ENCODE data around the gene LRRN4CL. TPM values are rescaled to one million over a fixed set of nuclear protein-coding genes. Genes with fewer than 3 reads are reported as not detected.
A peak's percentile ranks its signal among the peaks of the same experiment; 100 is the strongest.
"Not testable (repeated sequence)": the region's sequence is repeated elsewhere in the genome, so short reads cannot be mapped to it uniquely, and the experiment has no call there.

Gene LRRN4CL
- total RNA-seq (0.80 TPM), polyA plus RNA-seq (0.75 TPM)
- long read RNA-seq, donor 1: 0 reads
- long read RNA-seq, donor 2: 0 reads
- long read RNA-seq, donor 3: 0 reads
- long read RNA-seq, donor 4: 0 reads
- long read RNA-seq, donor 5, partial matches to known transcripts: 0 of 1 reads
- long read RNA-seq, donor 5, other reads (novel, unspliced or antisense): 0 of 1 reads
- long read RNA-seq, donor 6: 0 reads
- long read RNA-seq, donor 7: 0 reads
- long read RNA-seq, donor 8, partial matches to known transcripts: 0 of 1 reads
- long read RNA-seq, donor 8, other reads (novel, unspliced or antisense): 0 of 1 reads
- long read RNA-seq, donor 9: 0 reads
- long read RNA-seq, donor 10, partial matches to known transcripts: 0 of 1 reads
- long read RNA-seq, donor 10, other reads (novel, unspliced or antisense): 0 of 1 reads

DNA sequence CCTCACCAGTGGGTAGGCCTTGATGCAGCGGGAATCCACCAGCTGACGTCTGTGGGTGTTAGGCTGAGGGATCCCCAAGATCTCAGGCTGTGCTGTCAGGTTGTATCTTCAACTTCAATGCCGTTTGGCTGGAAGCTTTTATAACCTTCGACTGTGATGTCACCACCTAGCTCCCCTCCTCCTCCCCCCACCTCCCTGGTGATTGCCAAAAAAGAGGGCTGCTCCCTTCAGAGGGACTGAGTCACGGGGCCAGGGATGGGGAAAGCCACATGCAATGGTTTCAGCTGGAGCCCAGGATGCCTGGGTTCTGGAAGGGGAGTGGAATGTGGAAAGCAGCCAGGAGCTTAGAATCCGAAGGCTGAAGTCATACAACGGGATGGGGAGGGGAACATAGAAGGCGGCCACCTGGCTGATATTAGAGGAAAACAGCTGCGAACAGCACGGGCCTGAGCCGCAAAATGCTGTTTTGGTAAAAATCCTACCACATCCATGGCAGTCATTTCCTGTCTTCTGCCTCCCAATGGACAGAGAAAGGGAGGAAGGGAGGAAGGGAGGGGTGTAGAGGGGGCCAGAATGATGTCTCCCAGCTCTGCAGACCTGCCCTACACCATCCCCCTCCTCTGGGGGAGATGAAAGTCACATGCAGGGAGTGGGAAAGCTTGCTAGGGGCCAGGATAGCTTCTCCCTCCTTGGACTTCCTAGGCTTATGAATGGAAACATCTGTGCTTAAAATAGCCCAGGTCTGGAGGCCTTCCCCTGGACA, at the start of gene LRRN4CL:
Gene LRRN4CL (minus strand): TSS at position 110 of the 763 bp plus-strand sequence. CDS start 1,022 bp downstream, outside the sequence.
- Histone ChIP-seq H3K27me3 (ENCODE audit: control insufficient read depth in 2 of 2, insufficient read depth in 1 of 2, low read length in 1 of 2) (peaks cover 18 to 34% of the 10 kb centered on the region in 2 donors), H3K27ac (ENCODE audit: low read depth in 1 of 2, low read length in 1 of 2) (no peak within 1 kb of the TSS), H3K4me3 (ENCODE audit: low read length in 2 of 2) (no peak within 1 kb of the TSS), H3K36me3 (ENCODE audit: control insufficient read depth in 2 of 2, insufficient read depth in 2 of 2, low read length in 1 of 2) (peaks cover 40 to 44% of the 10 kb centered on the region in 2 donors), H3K4me1 (ENCODE audit: control insufficient read depth in 2 of 2, insufficient read depth in 2 of 2, low read length in 2 of 2) (peaks cover 0 to 4% of the 10 kb centered on the region in 2 donors), H3K9me3 (ENCODE audit: control insufficient read depth in 2 of 2, insufficient read depth in 1 of 2, low read length in 1 of 2) (no peaks in the 10 kb centered on the region)
- 95% methylated on average over 11 of the region's 11 CpGs for WGBS
- DNase-seq (ENCODE audit: low read depth in 6 of 9, low spot score in 9 of 9): no peak

DNA sequence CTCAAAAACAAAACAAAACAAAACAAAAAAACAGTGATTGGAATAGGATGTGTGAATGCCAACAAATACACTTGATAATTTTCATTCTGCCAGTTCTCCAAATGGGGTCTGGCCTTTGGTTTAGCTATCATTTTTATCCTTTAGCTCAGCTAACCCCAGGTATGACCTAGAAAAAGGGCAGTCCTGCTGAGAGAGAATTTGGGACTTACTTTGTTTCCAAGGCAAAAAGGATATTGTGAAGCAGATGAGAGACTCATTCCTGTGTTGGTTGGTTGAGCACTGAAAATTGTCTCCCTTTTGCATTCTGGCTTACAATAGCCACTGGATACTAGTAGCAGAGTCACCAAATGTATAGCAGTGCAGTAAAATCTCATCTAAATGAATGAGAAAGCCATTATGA, 47.9 kb upstream of the LRRN4CL start:
- Histone ChIP-seq H3K27me3 (ENCODE audit: control insufficient read depth in 2 of 2, insufficient read depth in 1 of 2, low read length in 1 of 2) (no peaks in the 10 kb centered on the region), H3K27ac (ENCODE audit: low read depth in 1 of 2, low read length in 1 of 2) (no peak overlapping the region), H3K4me1 (ENCODE audit: control insufficient read depth in 2 of 2, insufficient read depth in 2 of 2, low read length in 2 of 2) (no peaks in the 10 kb centered on the region), H3K36me3 (ENCODE audit: control insufficient read depth in 2 of 2, insufficient read depth in 2 of 2, low read length in 1 of 2) (peaks cover 56 to 67% of the 10 kb centered on the region in 2 donors), H3K4me3 (ENCODE audit: low read length in 2 of 2) (no peak overlapping the region), H3K9me3 (ENCODE audit: control insufficient read depth in 2 of 2, insufficient read depth in 1 of 2, low read length in 1 of 2) (no peaks in the 10 kb centered on the region)
- no peak for DNase-seq (ENCODE audit: low read depth in 6 of 9, low spot score in 9 of 9)

GRCh38 chr11:62732830-62733229, 43.5 kb upstream of the LRRN4CL start:
- no peaks in the 10 kb centered on the region for H3K9me3 ChIP-seq (ENCODE audit: control insufficient read depth in 2 of 2, insufficient read depth in 1 of 2, low read length in 1 of 2)
- H3K4me3 ChIP-seq (ENCODE audit: low read length in 2 of 2): no peak overlapping the region
- peaks cover 7 to 18% of the 10 kb centered on the region in 2 donors for H3K4me1 ChIP-seq (ENCODE audit: control insufficient read depth in 2 of 2, insufficient read depth in 2 of 2, low read length in 2 of 2)
- no peak overlapping the region for H3K27ac ChIP-seq (ENCODE audit: low read depth in 1 of 2, low read length in 1 of 2)
- DNase-seq (ENCODE audit: low read depth in 6 of 9, low spot score in 9 of 9): peak in 1 of 9 donors; percentile 49
- H3K36me3 ChIP-seq (ENCODE audit: control insufficient read depth in 2 of 2, insufficient read depth in 2 of 2, low read length in 1 of 2): peaks cover 32 to 55% of the 10 kb centered on the region in 2 donors
- WGBS: 87% methylated on average over 2 of the region's 2 CpGs
- no peaks in the 10 kb centered on the region for H3K27me3 ChIP-seq (ENCODE audit: control insufficient read depth in 2 of 2, insufficient read depth in 1 of 2, low read length in 1 of 2)

DNA sequence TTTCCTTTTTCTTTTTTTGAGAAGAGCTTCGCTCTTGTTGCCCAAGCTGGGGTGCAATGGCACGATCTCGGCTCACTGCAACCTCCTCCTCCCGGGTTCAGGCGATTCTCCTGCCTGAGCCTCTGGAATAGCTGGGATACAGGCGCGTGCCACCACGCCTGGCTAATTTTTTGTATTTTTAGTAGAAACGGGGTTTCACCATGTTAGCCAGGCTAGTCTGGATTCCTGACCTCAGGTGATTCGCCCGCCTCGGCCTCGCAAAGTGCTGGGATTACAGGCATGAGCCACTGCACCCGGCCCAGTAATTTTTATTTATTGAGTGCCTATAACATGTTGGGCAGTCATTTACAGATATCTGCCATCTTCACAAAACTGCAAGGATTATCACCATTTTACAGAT, 40.7 kb upstream of the LRRN4CL start:
- not testable (repeated sequence) for H3K4me3 ChIP-seq (ENCODE audit: low read length in 2 of 2); DNase-seq (ENCODE audit: low read depth in 6 of 9, low spot score in 9 of 9); H3K27me3 ChIP-seq (ENCODE audit: control insufficient read depth in 2 of 2, insufficient read depth in 1 of 2, low read length in 1 of 2); H3K27ac ChIP-seq (ENCODE audit: low read depth in 1 of 2, low read length in 1 of 2); H3K9me3 ChIP-seq (ENCODE audit: control insufficient read depth in 2 of 2, insufficient read depth in 1 of 2, low read length in 1 of 2)
- Histone ChIP-seq H3K4me1 (ENCODE audit: control insufficient read depth in 2 of 2, insufficient read depth in 2 of 2, low read length in 2 of 2) (peaks cover 9 to 25% of the 10 kb centered on the region in 2 donors), H3K36me3 (ENCODE audit: control insufficient read depth in 2 of 2, insufficient read depth in 2 of 2, low read length in 1 of 2) (peaks cover 15 to 38% of the 10 kb centered on the region in 2 donors)
- 95% methylated on average over 14 of the region's 14 CpGs for WGBS

GRCh38 chr11:62728171-62728988, 39.0 kb upstream of the LRRN4CL start, which contains the start of gene TTC9C:
TSS of gene TTC9C (plus strand) at chr11:62728486. CDS start at chr11:62728849, 363 bp downstream.
- Histone ChIP-seq H3K36me3 (ENCODE audit: control insufficient read depth in 2 of 2, insufficient read depth in 2 of 2, low read length in 1 of 2) (peaks cover 16 to 44% of the 10 kb centered on the region in 2 donors), H3K4me1 (ENCODE audit: control insufficient read depth in 2 of 2, insufficient read depth in 2 of 2, low read length in 2 of 2) (peaks cover 13 to 29% of the 10 kb centered on the region in 2 donors), H3K27ac (ENCODE audit: low read depth in 1 of 2, low read length in 1 of 2) (peak within 1 kb of the TSS; percentile 99 to 100), H3K27me3 (ENCODE audit: control insufficient read depth in 2 of 2, insufficient read depth in 1 of 2, low read length in 1 of 2) (no peaks in the 10 kb centered on the region), H3K9me3 (ENCODE audit: control insufficient read depth in 2 of 2, insufficient read depth in 1 of 2, low read length in 1 of 2) (no peaks in the 10 kb centered on the region), H3K4me3 (ENCODE audit: low read length in 2 of 2) (peak within 1 kb of the TSS; percentile 65 to 78)
- under 1% methylated on average over 29 of the region's 29 CpGs for WGBS
- peak; percentile 77 to 95 (median 86) for DNase-seq (ENCODE audit: low read depth in 6 of 9, low spot score in 9 of 9)

DNA sequence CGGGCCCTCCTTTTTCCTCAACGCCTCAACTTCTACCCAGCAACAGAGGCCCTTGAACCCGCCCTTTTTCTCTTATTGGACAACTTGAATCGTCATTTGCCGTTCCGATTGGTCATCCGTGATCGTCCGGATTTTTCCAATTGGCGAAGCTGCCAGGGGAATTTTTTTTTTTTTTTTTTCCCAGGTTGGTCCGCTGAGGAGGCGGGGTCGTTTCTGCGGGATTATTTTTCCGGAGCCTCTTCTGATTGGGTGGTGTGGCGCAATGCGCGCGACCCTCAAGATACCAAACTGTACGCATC, 38.5 kb upstream of the LRRN4CL start:
- Histone ChIP-seq H3K9me3 (ENCODE audit: control insufficient read depth in 2 of 2, insufficient read depth in 1 of 2, low read length in 1 of 2) (no peaks in the 10 kb centered on the region), H3K36me3 (ENCODE audit: control insufficient read depth in 2 of 2, insufficient read depth in 2 of 2, low read length in 1 of 2) (peaks cover 18 to 44% of the 10 kb centered on the region in 2 donors), H3K27ac (ENCODE audit: low read depth in 1 of 2, low read length in 1 of 2) (peak overlapping the region; percentile 99 to 100), H3K4me1 (ENCODE audit: control insufficient read depth in 2 of 2, insufficient read depth in 2 of 2, low read length in 2 of 2) (peaks cover 13 to 29% of the 10 kb centered on the region in 2 donors), H3K27me3 (ENCODE audit: control insufficient read depth in 2 of 2, insufficient read depth in 1 of 2, low read length in 1 of 2) (no peaks in the 10 kb centered on the region), H3K4me3 (ENCODE audit: low read length in 2 of 2) (peak overlapping the region; percentile 65 to 78)
- DNase-seq (ENCODE audit: low read depth in 6 of 9, low spot score in 9 of 9): peak in 6 of 9 donors; percentile 92 to 99 (median 96)
- under 1% methylated on average over 20 of the region's 20 CpGs for WGBS

DNA sequence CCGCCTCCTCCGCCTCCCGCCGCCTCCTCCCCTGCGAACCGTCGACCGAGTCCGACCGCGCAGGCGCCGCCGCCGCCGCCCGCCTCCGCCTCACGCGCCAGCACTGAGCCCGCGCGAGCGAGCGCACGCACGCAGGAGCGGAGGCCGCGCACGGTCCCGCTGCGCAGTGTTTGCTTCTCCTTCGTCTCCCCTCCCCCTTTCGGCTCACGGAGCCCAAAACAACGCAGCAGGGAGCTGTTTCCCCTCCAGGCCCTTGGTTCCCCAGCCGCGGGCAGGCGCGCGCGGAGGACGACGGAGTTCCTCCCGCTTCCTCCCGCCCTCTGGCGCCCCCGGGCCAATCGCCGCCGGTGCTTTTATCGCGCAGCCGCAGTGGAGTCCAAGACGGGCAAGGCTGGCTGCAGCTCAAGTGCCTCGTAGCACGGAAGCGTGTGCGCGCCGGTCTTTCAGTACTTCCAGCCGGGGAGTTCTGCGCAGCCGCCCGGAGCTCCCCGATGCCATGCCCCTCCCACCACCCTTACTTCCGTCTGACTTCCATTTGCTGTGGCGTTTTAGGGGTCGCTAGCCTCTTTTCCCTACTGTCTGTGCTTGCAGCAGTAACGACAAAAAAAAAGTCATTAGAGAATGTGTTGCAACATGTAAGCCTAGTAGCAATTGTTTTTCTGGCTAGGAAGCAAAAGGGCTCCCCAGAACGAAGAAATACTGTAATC, 38.0 kb upstream of the LRRN4CL start, which contains the start of gene HNRNPUL2:
Gene HNRNPUL2 (minus strand): TSS at position 293 of the 707 bp plus-strand sequence. CDS start 301 bp downstream, outside the sequence.
- under 1% methylated on average over 72 of the region's 72 CpGs for WGBS
- Histone ChIP-seq H3K9me3 (ENCODE audit: control insufficient read depth in 2 of 2, insufficient read depth in 1 of 2, low read length in 1 of 2) (no peaks in the 10 kb centered on the region), H3K36me3 (ENCODE audit: control insufficient read depth in 2 of 2, insufficient read depth in 2 of 2, low read length in 1 of 2) (peaks cover 23 to 48% of the 10 kb centered on the region in 2 donors), H3K4me3 (ENCODE audit: low read length in 2 of 2) (peak within 1 kb of the TSS; percentile 65 to 78), H3K4me1 (ENCODE audit: control insufficient read depth in 2 of 2, insufficient read depth in 2 of 2, low read length in 2 of 2) (peaks cover 13 to 29% of the 10 kb centered on the region in 2 donors), H3K27ac (ENCODE audit: low read depth in 1 of 2, low read length in 1 of 2) (peak within 1 kb of the TSS; percentile 99 to 100), H3K27me3 (ENCODE audit: control insufficient read depth in 2 of 2, insufficient read depth in 1 of 2, low read length in 1 of 2) (no peaks in the 10 kb centered on the region)
- peak; percentile 97 to 100 (median 98) for DNase-seq (ENCODE audit: low read depth in 6 of 9, low spot score in 9 of 9)

- WGBS: under 1% methylated on average over 37 of the region's 37 CpGs
- peak in 1 of 9 donors; percentile 17 for DNase-seq (ENCODE audit: low read depth in 6 of 9, low spot score in 9 of 9)
- H3K36me3 ChIP-seq (ENCODE audit: control insufficient read depth in 2 of 2, insufficient read depth in 2 of 2, low read length in 1 of 2): peaks cover 28 to 53% of the 10 kb centered on the region in 2 donors
- peak overlapping the region; percentile 99 to 100 for H3K27ac ChIP-seq (ENCODE audit: low read depth in 1 of 2, low read length in 1 of 2)
- peak overlapping the region; percentile 65 to 78 for H3K4me3 ChIP-seq (ENCODE audit: low read length in 2 of 2)
- H3K27me3 ChIP-seq (ENCODE audit: control insufficient read depth in 2 of 2, insufficient read depth in 1 of 2, low read length in 1 of 2): no peaks in the 10 kb centered on the region
- peaks cover 13 to 29% of the 10 kb centered on the region in 2 donors for H3K4me1 ChIP-seq (ENCODE audit: control insufficient read depth in 2 of 2, insufficient read depth in 2 of 2, low read length in 2 of 2)
- no peaks in the 10 kb centered on the region for H3K9me3 ChIP-seq (ENCODE audit: control insufficient read depth in 2 of 2, insufficient read depth in 1 of 2, low read length in 1 of 2)
Observed at GRCh38 chr11:62726915-62727164, 37.5 kb upstream of the LRRN4CL start.
